ENCODE measurements around the gene SOAT2.

The SOAT2 gene

GRCh38 chr12:53097207-53097563, 6.1 kb upstream of the SOAT2 start:
- Mint-ChIP-seq H3K9me3 (no peaks in the 10 kb centered on the region), H3K27me3 (peaks cover 5% of the 10 kb centered on the region), H3K4me1 (peaks cover 39% of the 10 kb centered on the region), H3K27ac (ENCODE audit: low read depth) (no peak overlapping the region), H3K36me3 (ENCODE audit: insufficient read depth) (peaks cover 1% of the 10 kb centered on the region), H3K4me3 (peak overlapping the region; percentile 67)
- no peak for DNase-seq (ENCODE audit: low spot score in 2 of 2)
- no peak for ATAC-seq (replicated peaks; ENCODE audit: extremely low read depth, poor library complexity, severe bottlenecking)

GRCh38 chr12:53097564-53098353, 5.5 kb upstream of the SOAT2 start, which contains the start of gene IGFBP6:
Gene IGFBP6 (plus strand): TSS chr12:53097667. CDS start chr12:53097718, 51 bp downstream.
- no peak within 1 kb of the TSS for H3K27ac Mint-ChIP-seq (ENCODE audit: low read depth)
- DNase-seq (ENCODE audit: low spot score in 2 of 2) = peak; percentile 26 to 33
- peaks cover 45% of the 10 kb centered on the region for H3K4me1 Mint-ChIP-seq
- peak within 1 kb of the TSS; percentile 67 for H3K4me3 Mint-ChIP-seq
- ATAC-seq (replicated peaks; ENCODE audit: extremely low read depth, poor library complexity, severe bottlenecking) = peak; percentile 61
- H3K9me3 Mint-ChIP-seq = no peaks in the 10 kb centered on the region
- H3K36me3 Mint-ChIP-seq (ENCODE audit: insufficient read depth) = peaks cover 1% of the 10 kb centered on the region
- no peaks in the 10 kb centered on the region for H3K27me3 Mint-ChIP-seq

- Mint-ChIP-seq H3K4me3 (peak overlapping the region; percentile 67), H3K27me3 (no peaks in the 10 kb centered on the region), H3K4me1 (peaks cover 52% of the 10 kb centered on the region), H3K9me3 (no peaks in the 10 kb centered on the region), H3K27ac (ENCODE audit: low read depth) (no peak overlapping the region), H3K36me3 (ENCODE audit: insufficient read depth) (peaks cover 1% of the 10 kb centered on the region)
- ATAC-seq (replicated peaks; ENCODE audit: extremely low read depth, poor library complexity, severe bottlenecking) = no peak
- DNase-seq (ENCODE audit: low spot score in 2 of 2) = no peak
Measured at GRCh38 chr12:53098354-53098981, 4.8 kb upstream of the SOAT2 start.

- H3K9me3 Mint-ChIP-seq = no peaks in the 10 kb centered on the region
- peak; percentile 39 for ATAC-seq (replicated peaks; ENCODE audit: extremely low read depth, poor library complexity, severe bottlenecking)
- H3K4me3 Mint-ChIP-seq = peak overlapping the region; percentile 67
Measured at GRCh38 chr12:53099071-53099882, 4.0 kb upstream of the SOAT2 start.

GRCh38 chr12:53100466-53101151, 2.7 kb upstream of the SOAT2 start:
- ATAC-seq (replicated peaks; ENCODE audit: extremely low read depth, poor library complexity, severe bottlenecking) (no peak), DNase-seq (ENCODE audit: low spot score in 2 of 2) (no peak)
- no peaks in the 10 kb centered on the region for H3K27me3 Mint-ChIP-seq

More at GRCh38 chr12:53099071-53099882, 4.0 kb upstream of the SOAT2 start:
- DNase-seq (ENCODE audit: low spot score in 2 of 2) = peak; percentile 80 to 87
- H3K4me1 Mint-ChIP-seq = peaks cover 60% of the 10 kb centered on the region
- H3K27ac Mint-ChIP-seq (ENCODE audit: low read depth) = no peak overlapping the region
- no peaks in the 10 kb centered on the region for H3K27me3 Mint-ChIP-seq
- H3K36me3 Mint-ChIP-seq (ENCODE audit: insufficient read depth) = peaks cover 3% of the 10 kb centered on the region

GRCh38 chr12:53101266-53101665, 2.0 kb upstream of the SOAT2 start:
- H3K27me3 Mint-ChIP-seq = no peaks in the 10 kb centered on the region
- DNase-seq (ENCODE audit: low spot score in 2 of 2) (no peak), ATAC-seq (replicated peaks; ENCODE audit: extremely low read depth, poor library complexity, severe bottlenecking) (no peak)
- peaks cover 62% of the 10 kb centered on the region for H3K4me1 Mint-ChIP-seq
- no peaks in the 10 kb centered on the region for H3K9me3 Mint-ChIP-seq
- H3K27ac Mint-ChIP-seq (ENCODE audit: low read depth) = peak overlapping the region; percentile 88
- H3K36me3 Mint-ChIP-seq (ENCODE audit: insufficient read depth) = peaks cover 3% of the 10 kb centered on the region
- no peak overlapping the region for H3K4me3 Mint-ChIP-seq

More at GRCh38 chr12:53100466-53101151, 2.7 kb upstream of the SOAT2 start:
- Mint-ChIP-seq H3K4me3 (no peak overlapping the region), H3K4me1 (peaks cover 63% of the 10 kb centered on the region), H3K9me3 (no peaks in the 10 kb centered on the region), H3K36me3 (ENCODE audit: insufficient read depth) (peaks cover 3% of the 10 kb centered on the region), H3K27ac (ENCODE audit: low read depth) (no peak overlapping the region)

- peaks cover 3% of the 10 kb centered on the region for H3K36me3 Mint-ChIP-seq (ENCODE audit: insufficient read depth)
- H3K27ac Mint-ChIP-seq (ENCODE audit: low read depth) = peak overlapping the region; percentile 88
- ATAC-seq (replicated peaks; ENCODE audit: extremely low read depth, poor library complexity, severe bottlenecking) = no peak
- H3K4me1 Mint-ChIP-seq = peaks cover 53% of the 10 kb centered on the region
- peak overlapping the region; percentile 65 for H3K4me3 Mint-ChIP-seq
- H3K27me3 Mint-ChIP-seq = no peaks in the 10 kb centered on the region
- no peak for DNase-seq (ENCODE audit: low spot score in 2 of 2)
- H3K9me3 Mint-ChIP-seq = no peaks in the 10 kb centered on the region
Measured at GRCh38 chr12:53101931-53102781, 1.1 kb upstream of the SOAT2 start.

- Mint-ChIP-seq H3K4me3 (peak overlapping the region; percentile 65), H3K9me3 (no peaks in the 10 kb centered on the region), H3K4me1 (peaks cover 36% of the 10 kb centered on the region), H3K36me3 (ENCODE audit: insufficient read depth) (peaks cover 3% of the 10 kb centered on the region), H3K27me3 (no peaks in the 10 kb centered on the region), H3K27ac (ENCODE audit: low read depth) (peak overlapping the region; percentile 88)
- no peak for DNase-seq (ENCODE audit: low spot score in 2 of 2)
- peak; percentile 20 for ATAC-seq (replicated peaks; ENCODE audit: extremely low read depth, poor library complexity, severe bottlenecking)
Measured at GRCh38 chr12:53103860-53104305, 597 bp downstream of the SOAT2 start.

GRCh38 chr12:53105256-53105655, 2.0 kb downstream of the SOAT2 start:
- H3K4me1 Mint-ChIP-seq = peaks cover 28% of the 10 kb centered on the region
- no peak overlapping the region for H3K27ac Mint-ChIP-seq (ENCODE audit: low read depth)
- peaks cover 1% of the 10 kb centered on the region for H3K36me3 Mint-ChIP-seq (ENCODE audit: insufficient read depth)
- H3K9me3 Mint-ChIP-seq = no peaks in the 10 kb centered on the region
- H3K4me3 Mint-ChIP-seq = no peak overlapping the region
- H3K27me3 Mint-ChIP-seq = no peaks in the 10 kb centered on the region
- no peak for ATAC-seq (replicated peaks; ENCODE audit: extremely low read depth, poor library complexity, severe bottlenecking)
- no peak for DNase-seq (ENCODE audit: low spot score in 2 of 2)

GRCh38 chr12:53105712-53106439, 2.6 kb downstream of the SOAT2 start:
- H3K27ac Mint-ChIP-seq (ENCODE audit: low read depth) = no peak overlapping the region
- ATAC-seq (replicated peaks; ENCODE audit: extremely low read depth, poor library complexity, severe bottlenecking) (no peak), DNase-seq (ENCODE audit: low spot score in 2 of 2) (no peak)
- no peak overlapping the region for H3K4me3 Mint-ChIP-seq
- H3K9me3 Mint-ChIP-seq = no peaks in the 10 kb centered on the region
- peaks cover 28% of the 10 kb centered on the region for H3K4me1 Mint-ChIP-seq
- H3K36me3 Mint-ChIP-seq (ENCODE audit: insufficient read depth) = peaks cover 1% of the 10 kb centered on the region
- H3K27me3 Mint-ChIP-seq = no peaks in the 10 kb centered on the region

- H3K36me3 Mint-ChIP-seq (ENCODE audit: insufficient read depth) = peaks cover 1% of the 10 kb centered on the region
- no peak overlapping the region for H3K27ac Mint-ChIP-seq (ENCODE audit: low read depth)
- no peaks in the 10 kb centered on the region for H3K9me3 Mint-ChIP-seq
- H3K4me1 Mint-ChIP-seq = peaks cover 24% of the 10 kb centered on the region
- no peak overlapping the region for H3K4me3 Mint-ChIP-seq
- ATAC-seq (replicated peaks; ENCODE audit: extremely low read depth, poor library complexity, severe bottlenecking) (no peak), DNase-seq (ENCODE audit: low spot score in 2 of 2) (no peak)
- H3K27me3 Mint-ChIP-seq = no peaks in the 10 kb centered on the region
Measured at GRCh38 chr12:53107122-53107521, 3.8 kb downstream of the SOAT2 start.
